Stimulated activated CD4-positive, alpha-beta T cell treated with anti-CD3 and anti-CD28 coated beads, Interleukin-4, amount 100 ng/mL, for 48 hours (primary cell): Measurements from ENCODE around the gene LGALS9B.
A peak's percentile ranks its signal among the peaks of the same experiment; 100 is the strongest.
"Not testable (repeated sequence)": the region's sequence is repeated elsewhere in the genome, so short reads cannot be mapped to it uniquely, and the experiment has no call there.

ENCODE experiments used
- DNase-seq, 2 donors: peaks; one replicate each; pipeline ENCODE4 v3.0.0-alpha.2; 2020; ENCODE audit warnings: low read depth in 2 of 2

The LGALS9B gene

DNA sequence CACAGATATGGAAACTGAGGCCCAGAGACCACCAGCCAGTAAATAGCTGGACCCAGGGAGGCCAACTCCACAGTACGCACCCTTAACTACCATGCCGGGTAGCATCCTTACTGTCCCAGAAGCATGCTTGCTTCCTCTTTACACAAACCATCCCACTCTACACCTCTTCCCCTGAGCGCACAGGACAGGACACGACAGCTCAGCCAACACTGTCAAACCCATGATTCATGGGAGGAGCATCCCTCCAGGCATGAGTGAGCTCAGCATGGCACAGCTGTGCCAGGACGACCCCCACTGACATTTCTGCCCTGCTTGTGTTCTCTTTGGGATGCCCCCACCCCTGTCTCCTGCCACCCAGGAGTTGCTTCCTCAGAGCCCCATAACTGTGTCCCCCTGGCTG lies 340 bp downstream of the LGALS9B start:
- not testable (repeated sequence) for DNase-seq

DNA sequence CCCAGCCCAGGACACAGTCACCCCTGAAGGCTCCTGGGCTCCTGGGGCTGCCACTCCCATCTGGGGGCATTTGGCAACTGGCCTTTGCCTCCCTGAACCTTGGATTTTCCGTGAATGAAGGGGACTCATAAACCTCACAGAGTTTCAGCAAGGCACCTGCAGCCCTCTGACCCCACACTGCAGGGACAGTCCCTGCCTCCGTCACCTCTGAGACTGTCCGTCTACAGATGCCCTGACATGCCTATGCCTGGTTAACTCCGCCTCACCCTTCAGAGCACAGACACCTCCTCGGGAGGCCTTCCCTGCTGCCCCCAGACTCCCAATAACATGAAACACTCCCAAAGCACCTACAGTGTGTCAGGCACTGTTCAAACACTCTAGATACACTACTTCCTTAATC lies 786 bp downstream of the LGALS9B start:
- not testable (repeated sequence) for DNase-seq

DNA sequence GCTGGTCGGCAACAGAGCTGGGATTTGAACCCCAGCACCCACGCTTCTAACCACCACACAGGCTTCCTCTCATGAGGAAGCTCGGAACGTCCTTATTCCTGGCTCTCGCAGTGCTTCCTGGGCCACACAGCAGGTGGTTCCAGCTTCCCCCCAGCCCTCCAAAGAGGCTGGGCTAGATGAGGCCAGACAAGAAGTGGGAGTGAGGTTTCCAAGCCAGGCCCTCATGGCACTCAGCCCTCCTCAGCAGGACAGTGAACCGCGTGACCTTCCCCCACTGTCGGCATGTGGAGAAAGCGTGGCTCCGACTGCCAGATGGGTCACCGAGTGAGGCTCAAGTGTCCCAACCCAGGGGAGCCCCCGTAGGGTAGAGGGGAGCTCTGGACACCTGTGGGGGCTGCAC lies 1.8 kb downstream of the LGALS9B start:
- DNase-seq: not testable (repeated sequence)

DNA sequence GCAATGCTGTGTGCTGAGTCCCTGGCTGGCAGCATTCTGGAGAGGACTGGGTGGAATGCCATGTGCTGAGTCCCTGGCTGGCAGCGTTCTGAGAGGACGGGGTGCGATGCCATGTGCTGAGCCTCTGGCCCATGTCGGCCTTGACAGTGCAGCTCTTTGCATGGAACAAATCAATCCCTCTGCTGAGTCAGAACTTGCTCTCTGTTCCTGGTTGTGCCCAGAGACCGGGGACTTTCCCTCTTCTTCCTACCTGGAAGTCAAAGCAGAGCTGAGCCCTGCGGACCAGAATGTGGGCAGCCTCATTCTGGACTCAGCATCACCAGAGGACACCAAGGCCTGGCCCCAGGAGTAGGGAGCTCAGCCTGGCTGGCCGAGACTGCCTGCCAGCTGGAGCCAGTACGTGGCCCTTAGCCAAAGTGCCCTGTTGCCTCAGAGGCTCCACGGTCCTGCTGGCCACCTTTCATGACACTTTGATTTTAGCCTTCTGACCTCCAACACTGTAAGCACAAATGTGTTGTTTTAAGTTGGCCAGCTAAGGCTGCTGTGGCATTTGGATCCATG lies 2.4 kb downstream of the LGALS9B start:
- DNase-seq: not testable (repeated sequence)

DNA sequence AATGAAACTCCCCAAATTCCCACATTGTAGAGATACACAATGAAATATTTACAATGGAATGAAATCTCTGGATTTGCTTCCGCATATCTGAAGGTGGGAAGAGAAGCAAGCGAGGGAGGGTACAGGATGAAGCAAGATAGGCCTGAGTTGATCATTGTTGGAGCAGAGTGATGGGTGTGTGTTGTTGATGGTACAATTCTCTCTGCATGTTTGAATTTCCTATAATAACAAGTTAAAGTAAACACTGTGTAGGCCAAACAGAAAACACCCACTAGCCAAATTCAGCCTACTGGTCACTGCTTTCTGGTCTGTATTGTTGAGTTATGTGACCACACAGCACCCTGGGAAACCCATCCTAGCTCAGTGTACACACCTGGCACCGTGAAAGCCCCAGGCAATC lies 5.2 kb downstream of the LGALS9B start:
- not testable (repeated sequence) for DNase-seq

DNA sequence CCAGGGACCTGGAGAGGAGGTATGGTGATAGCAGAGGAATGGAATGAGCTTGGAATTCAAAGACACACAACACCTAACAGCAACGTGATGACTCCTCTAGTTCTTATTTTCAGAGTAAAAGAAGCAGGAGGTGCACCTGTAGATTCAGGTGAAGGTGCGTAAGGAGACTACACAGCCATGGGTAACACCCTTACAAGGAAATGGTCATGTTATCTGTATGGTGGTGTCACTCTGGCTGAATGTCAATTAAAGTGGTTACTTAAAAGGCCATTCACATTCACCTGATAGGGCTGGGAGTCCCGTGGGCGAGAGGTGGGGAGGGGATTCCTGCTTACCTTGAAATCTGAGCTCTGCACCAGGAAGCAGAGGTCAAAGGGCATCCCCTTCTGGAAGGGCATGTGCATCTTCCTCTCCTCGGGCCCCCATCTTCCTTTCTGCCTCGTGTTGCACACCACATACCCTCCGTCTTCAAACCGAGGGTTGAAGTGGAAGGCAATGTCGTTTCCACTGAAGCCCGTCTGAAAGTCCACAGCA lies 9.4 kb downstream of the LGALS9B start:
- DNase-seq: not testable (repeated sequence)

DNA sequence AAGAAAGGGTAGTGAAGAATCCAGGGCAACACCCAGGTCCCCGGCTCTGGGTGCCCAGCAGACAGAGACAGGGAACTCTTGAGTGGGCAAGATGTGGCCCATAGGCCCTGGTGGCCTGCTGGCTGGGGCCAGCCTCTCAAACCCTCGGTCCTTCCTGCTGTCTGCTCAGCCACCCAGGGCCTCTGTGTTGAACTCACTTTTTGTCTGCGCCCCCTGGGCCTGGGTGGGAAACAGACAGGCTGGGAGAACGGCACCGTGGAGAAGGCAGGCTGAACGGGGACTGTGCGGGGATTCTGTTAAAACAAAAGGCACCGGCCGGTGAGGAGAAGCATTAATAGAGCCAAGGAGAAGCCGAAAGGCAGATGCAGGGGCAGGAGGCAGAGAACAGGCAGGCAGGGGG lies 12.2 kb downstream of the LGALS9B start:
- not testable (repeated sequence) for DNase-seq

DNA sequence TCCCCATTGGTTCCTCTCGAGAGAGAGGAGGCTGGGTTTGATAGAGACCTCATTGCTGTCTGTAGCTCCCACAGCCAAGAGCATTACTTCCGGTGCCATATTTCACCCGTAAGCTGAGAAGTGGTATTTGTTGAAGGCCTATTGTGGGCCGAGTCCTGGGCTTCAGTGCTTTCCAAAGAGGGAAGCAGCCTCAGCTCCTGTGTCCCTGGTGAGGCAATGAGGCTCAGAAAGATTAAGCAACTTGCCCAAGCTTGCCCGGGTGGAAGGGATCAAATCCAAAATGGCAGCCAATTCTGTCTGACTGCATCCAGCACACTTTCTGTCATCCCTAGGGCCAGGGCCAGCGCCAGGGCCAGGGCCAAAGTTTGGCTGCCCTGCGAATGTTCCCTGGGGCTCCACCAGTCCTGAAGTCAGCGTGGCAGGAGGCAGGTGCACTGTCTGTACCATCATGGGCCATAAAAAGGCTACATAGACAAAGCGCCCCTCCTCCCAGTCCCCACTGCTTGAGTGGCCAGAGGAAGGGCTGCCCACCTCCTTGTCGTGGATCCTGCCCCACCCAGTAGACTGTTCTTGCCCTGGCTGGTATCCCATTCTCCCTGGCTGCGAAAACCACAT lies 13.4 kb downstream of the LGALS9B start:
- not testable (repeated sequence) for DNase-seq

DNA sequence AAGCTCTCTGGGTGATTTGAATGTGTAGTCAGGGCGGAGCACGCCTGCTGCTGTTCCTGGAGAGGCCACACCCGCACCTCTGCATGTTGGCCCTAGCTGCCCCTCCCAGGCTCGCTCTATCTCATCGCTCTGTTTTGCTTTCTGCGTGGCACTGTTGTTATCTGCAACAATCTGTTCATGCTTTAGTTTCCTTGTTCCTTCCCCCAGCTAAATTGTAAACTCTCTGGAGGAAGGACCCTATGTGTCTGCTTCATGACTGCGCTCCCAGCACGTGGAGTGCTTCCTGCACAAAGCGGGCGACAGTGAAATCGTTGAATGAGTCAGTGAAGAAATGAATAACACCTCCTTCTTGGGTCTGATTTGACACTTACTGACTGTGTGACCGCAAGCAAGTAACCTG lies 16.5 kb downstream of the LGALS9B start:
- peak; percentile 4 to 22 for DNase-seq

DNA sequence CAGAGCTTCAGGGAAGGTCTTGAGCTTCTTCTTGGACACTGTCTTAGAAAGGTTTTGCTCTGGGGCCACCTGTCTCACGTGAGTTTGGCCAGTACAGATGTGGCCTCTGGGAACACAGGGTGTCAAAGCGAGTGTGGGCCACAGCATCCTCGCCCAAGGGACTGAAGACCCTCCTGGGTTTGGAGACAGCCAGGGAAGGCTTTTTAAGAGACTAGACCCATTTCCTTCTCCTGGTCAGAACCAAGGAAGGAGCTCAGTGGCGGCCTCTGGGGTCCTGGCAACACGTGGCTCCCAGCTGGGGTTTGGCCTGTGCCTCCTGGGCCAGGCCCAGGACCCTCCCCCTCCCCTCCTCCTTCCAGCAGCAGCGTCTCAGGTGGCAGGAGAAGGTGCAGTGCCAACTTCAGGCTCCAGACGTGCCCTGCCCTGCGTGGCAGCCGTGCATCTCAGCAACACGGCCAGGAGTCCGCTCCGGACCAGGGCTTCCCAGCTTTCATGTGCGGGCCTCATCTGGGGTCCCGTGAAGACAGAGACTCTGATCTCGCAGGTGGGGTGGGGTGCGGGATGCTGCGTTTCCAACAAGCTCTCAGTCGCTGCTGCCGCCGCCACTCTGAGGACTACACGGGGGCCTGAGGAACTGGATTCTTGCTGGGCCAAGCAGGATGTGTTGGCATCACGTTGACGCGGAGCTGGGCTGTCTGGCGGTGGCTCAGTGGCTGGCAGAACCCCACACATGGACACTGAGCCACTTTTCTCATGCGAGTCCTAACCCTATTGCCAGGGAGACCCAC lies 19.6 kb downstream of the LGALS9B start:
- DNase-seq: not testable (repeated sequence)

DNA sequence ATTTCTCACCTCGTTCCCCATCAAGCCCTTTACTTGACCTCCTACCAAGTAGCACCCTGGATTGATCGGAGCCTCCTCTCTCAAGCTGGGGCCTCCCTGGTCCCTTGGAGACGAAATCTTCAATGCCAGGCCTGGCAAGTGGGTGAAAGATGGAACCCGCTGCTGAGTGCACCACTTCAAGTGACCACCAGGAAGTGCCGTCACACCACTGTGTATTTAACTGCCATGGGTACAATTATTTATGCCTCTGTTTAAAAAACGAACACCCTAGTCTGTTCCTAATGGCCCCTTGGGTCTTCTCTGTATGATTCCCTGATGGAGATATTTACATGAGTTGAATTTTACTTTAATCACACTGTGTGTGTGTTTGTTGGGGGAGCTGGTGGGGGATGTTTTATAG lies 20.4 kb downstream of the LGALS9B start:
- not testable (repeated sequence) for DNase-seq

DNA sequence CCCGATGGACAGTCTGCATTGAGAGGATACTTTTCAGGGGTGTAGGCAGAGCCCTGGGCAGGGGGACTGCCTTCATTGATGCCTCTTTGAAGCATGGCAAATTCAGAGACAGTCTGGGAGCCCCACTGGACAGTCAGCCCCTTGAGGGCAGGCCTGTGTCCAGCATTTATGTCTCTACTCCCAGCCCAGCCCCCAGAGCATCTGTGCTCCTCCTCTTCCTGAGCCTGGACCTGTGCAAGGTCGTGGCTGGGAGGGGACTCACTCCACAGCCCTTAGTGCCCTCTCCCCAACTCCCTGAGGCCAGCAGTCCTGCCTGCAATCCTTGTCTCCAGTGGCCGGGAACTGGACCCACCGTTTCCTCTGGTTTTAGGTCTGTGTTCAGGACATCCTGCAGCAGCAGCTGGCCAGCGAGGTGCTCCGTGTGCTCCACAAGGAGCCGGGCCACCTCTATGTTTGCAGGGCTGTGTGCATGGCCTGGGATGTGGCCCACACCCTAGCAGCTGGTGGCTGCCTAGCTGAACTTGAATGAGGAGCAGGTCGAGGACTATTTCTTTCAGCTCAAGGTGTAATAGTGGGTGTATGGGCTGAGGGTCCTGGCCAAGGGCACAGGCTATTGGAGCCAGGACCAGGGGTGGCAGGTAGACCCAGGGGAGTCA lies 22.6 kb downstream of the LGALS9B start:
- DNase-seq: not testable (repeated sequence)

DNA sequence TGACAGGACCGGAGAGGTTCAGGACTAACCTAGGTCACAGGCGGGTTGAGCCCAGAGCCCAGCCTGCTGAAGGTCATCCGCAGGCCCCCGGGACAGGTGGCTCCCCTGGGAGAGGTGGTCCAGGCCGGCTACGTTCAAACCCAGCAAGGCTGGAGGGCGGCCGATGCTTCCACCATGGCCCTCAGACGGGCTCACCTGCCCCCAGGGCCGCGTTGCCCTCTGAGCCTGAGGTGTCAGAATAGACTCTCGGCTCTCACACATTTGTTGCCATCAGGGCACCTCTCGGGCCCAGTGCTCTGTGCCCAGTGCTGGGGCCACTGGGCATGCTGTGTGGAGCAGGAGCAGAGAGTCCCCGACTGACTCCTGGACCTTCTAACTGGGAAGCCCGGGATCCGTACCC lies 23.2 kb downstream of the LGALS9B start:
- not testable (repeated sequence) for DNase-seq

DNA sequence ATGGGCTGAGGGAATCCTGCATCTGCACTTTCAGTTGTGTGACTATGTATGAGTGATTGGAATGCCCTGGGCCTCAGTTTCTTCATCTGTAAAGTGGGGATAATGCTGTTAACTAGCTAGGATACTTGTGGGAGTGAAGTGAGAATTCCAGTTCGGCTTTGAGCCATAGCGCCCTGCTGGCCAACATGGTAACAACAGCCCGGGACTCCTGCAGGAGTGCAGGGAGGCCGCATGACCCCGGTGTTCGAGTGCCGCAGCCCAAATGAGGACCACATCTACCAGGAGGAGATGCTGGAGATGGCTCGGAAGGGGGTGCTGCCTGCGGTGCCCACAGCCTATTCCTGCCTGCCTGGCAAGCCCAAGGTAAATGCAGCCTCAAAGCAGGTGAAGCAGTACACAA lies 23.7 kb downstream of the LGALS9B start:
- DNase-seq: not testable (repeated sequence)

DNA sequence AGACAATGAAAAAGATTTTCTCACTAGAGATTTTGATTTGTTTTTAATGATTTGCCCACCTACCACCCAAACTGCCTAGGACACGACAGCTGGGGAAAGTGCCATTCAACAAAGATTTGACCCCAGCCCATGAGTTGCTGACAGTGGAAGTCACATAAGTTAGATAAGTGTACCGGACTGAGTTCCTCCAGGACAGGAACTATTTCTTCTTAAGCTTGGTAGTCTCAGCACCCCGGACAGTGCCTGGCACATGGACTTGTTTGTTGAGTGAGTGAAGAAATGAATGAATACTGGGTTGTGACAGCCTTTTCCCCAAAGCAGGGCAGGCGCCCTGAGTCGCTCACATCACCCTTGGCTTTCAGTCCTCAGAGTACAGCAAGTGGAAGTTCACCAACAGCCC lies 26.7 kb downstream of the LGALS9B start:
- not testable (repeated sequence) for DNase-seq

DNA sequence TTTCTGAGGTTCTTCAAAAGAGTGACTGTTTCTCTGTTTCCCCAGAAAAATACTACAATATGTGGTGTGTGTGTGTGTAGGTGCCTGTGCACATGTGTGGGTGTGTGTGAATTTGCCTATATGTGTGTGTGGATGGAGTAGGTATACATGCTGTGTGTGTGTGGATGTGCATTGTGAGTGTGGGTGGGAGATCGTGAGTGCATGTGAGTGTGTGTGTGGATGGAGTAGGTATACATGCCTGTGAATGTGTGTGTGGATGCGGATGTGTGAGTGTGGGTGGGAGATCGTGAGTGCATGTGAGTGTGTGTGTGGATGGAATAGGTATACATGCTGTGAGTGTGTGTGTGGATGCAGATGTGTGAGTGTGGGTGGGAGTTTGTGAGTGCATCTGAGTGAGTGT lies 32.2 kb downstream of the LGALS9B start:
- not testable (repeated sequence) for DNase-seq

DNA sequence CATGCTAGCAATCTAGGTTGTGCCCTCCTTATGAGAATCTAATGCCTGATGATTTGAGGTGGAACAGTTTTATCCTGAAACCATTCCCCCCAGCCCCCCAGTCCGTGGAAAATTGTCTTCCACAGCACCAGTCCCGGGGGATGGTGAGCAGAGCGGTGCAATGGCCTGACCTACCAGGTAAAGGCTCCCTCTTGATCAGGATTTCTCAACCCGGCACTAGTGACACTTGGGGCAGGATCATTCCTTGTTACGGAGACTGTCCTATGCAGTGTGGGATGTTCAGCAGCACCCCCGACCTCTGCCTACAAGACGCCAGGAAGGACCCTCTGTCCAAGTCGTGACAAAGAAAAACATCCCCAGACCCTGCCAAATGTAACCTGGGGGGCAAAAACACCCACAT lies 34.0 kb downstream of the LGALS9B start:
- DNase-seq: not testable (repeated sequence)

DNA sequence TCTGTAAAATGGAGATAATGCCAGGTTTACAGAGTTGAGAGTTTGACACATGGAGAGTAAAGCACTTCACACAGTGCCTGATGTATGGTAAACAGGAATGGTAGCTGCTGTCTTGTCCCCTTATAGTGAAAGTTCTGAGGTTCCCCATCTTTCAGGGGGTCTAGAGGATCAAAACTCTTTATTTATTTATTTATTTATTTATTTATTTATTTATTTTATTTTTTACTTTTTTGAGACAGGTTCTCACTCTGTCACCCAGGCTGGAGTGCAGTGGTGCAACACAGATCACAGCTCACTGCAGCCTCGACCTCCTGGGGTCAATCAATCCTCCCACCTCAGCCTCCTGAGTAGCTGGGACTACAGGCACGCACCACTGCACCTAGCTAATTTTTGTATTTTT lies 40.1 kb downstream of the LGALS9B start:
- not testable (repeated sequence) for DNase-seq

DNA sequence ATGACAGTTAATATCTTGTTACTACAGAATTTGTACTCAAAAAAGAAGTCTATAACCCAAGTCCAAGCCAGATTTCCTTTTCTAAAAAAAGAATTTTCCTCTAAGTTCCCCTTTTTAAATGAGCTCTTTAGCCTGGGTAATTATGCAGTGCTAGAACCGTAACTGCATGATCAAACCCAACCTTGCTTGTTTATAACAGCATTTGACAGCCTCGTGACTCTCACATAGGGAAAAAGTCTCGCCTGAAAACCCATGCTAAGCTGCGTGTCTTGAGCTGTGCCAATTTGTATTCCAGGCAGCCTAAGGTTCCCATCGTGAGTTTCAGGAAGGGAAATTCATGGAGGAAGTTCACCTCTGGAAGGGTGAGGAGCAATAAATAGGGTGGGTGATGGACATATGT lies 44.5 kb downstream of the LGALS9B start:
- DNase-seq: not testable (repeated sequence)

DNA sequence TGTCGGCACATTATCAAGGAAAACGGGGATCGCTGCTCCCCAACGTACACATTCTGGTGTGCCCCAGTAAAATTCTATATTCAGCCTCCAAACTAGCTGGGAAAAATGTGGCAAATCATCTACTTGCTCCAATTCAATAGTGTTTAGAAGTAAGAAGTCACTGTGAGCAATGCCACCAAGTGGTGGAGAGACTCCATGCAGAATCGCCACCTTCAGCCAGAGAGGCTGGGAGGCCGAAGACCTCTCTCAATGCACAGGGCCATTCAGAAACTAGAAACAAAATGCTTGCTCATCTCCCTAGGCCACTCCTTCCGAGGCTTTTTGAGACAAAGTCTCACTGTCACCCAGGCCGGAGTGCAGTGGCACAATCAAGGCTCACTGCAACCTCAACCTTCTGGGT lies 48.5 kb downstream of the LGALS9B start:
- not testable (repeated sequence) for DNase-seq

DNA sequence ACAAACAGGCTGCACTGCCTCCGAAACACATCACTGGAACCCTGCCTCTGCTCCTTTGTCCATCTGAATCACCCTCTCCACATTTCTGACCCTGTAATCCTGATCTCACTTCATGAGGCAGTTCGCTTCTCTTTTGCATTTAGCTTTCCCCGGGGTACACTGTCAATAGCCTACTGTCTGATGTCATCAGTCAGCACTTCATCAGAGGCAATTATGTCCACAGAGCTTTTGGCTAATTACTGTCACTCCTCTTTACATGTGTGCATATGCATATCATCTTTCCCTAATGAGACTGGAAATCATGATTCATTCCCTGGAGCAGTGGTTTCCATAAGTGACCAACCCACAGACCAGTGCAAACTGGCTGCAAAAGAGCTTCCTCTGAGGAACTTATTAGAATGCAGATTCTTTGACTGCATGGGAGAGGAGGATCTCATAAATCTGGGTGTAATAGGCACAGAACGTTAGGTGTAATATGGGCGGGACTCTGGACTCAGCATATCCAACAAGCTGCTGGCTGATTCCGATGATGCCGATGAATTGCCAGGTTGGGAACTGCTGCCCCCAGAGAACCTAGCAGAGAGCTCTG lies 49.8 kb downstream of the LGALS9B start:
- DNase-seq: not testable (repeated sequence)
